A549 treated with CpdA at 1 μM for 4 hours (cell line): ENCODE data around the gene ZNF283. TPM values are rescaled to one million over a fixed set of nuclear protein-coding genes. Genes with fewer than 3 reads are reported as not detected.

ENCODE experiments used
- total RNA-seq: library from RNA; stranded (reverse); fragments of 200-300 nt; extraction: Qiagen RNA extraction; gene quantifications from 5 replicates; pipeline ENCODE4 v1.2.3, GENCODE V29; 2022; ENCODE audit warnings: low read depth

Gene ZNF283
- 3.5 to 5.4 TPM (median 4.1 TPM) in 5 replicates for total RNA-seq

DNA sequence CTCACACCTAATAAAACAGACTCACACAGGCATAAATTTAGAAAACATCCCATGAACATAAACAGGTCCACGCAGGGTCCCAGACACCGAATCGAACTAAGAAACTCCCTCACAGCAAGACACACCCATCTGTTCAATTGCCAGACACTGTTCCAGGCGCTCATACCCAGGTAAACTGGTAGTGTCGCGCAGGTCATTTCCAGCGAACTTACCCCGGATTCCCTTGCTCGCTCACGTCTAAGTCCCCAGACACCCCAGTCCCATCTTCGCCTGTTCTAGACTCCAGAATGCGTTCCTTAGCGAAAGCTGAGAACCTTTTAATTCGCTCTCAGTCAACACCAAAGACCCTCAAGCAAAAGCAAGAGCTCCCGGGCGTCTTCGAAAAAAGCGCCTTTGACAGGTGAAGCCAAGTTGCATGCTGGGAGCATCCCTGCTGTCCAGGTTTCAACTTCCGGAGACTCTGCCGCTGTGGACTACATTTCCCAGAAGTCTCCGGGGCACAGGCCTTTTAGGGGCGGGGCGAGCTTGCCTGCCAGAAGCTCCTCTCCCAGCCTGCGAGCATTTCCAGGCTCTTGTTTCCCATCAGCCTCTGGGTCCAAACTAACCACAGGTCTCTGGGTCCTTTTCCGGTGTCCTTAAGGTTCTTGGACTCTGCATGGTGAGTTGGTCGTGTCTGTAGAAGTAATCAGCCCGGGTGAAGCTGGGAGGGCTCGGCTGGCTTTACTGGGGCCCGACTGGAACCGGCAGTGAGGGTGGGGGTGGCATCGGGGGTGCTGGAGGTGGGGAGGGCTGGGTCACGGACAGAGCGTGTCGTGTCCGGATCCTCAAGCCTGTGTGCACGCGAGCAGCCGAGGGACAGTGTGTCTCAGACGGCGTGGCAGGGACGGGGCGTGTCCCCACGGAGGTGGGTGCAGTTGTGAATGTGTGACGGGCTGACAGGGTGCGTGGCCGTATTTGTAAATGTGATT lies at the start of gene ZNF283:
Gene ZNF283, plus strand, starts transcription at position 535 of the 968 bp plus-strand sequence. CDS start 6,184 bp downstream, outside the sequence.

DNA sequence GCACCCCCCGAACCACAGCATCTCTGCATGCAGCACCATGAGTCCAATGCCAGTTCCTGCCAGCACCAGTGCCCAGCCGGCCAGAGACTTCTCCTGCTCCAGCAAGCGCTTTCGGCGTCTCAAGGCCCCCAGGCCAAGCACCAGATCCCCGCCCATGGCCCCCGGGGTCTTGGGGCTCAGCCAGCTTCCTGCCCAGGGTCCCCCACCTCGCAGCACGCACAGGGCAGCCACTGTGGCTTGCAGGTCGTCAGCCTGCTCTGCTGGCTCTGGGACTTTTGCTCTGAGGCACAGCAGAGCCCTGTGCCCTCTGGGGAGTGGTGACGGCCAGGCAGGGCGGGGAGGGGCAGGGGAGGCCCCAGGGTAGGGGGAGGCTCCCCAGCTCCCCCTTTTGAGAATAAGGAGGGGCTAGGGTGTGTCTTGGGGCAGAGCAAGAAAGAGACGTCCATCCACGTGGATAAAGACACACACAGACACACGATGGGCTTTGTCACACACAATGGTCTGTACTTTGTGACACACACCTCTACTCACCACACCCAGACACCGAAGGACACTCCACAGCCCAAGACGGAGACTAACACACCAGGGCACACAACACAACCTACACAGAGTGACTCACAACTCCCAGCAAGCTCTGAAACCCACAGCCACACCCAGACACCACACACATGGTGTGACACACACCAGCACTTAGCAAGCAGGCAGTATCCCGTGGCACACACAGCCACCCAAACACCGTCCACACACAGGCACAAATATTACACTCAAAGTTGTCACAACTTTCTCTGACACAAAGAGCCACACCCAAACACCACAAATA lies 46.2 kb upstream of the ZNF283 start, which contains the start of gene KCNN4:
Gene KCNN4, minus strand, starts transcription at position 268 of the 820 bp plus-strand sequence. Its CDS starts 112 bp downstream, at position 156.

DNA sequence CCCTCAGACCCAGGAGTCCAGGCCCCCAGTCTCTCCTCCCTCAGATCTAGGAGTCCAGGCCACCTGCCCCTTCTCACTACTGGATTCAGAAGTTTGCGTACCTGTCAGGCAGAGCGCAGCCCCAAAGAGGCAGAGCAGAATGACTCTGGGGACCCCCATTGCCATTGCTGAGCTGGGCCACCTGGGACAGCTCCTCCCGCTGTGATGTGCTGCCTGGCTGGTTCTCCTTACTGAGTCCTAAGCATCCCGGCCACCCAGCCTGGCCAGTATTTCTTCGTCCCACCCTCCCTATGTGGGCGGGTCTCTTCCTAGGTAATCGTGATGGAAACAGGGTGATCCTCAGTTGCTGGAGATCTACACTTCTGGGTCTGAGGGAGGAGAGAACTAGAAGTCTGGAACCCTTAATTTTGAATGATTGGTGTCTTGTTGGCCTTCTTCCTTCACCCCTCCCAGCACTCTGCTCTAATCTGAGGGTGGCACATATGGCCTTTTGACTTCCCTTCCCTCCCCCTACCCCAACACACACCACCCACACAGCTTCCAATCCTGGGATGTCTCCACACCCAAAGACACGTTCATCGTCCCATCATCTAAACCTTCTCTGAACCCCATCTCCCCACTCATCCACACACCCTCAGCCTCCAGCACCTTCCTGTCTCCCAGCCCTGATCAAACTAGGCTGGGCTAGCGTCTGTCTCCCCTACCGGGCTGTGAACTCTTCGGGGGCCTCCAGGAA lies 24.7 kb upstream of the ZNF283 start, which contains the start of gene LYPD5:
Gene LYPD5, minus strand, starts transcription at position 232 of the 736 bp plus-strand sequence. Its CDS starts 67 bp downstream, at position 165.

DNA sequence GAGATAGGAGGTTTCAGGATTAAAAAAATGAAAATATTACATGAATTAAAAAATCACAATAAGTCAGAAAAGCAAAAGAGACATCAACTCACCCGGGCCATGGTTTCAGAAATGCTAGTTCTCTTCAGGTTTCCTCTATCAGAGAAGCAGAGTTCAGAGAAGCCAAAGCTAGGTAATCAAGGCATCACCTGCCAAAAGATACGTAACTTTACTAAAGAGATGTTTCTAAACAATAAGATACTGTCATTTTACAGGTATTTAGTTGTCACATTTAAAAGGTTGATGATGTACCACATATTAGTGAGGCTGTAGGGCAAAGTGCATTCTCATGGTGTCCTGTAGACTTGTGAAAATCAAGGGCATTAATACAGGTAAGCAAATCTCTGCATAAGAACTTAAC lies 56.7 kb downstream of the ZNF283 start, which contains the start of gene ZNF404:
Gene ZNF404, minus strand, starts transcription at position 101 of the 400 bp plus-strand sequence.

Other genes with a start within 250 kb of the ZNF283 start
- gene IRGQ, start 231.2 kb upstream of the ZNF283 start, total RNA-seq = 5.1 to 9.9 TPM (median 6.5 TPM) in 5 replicates
- 14.5 to 22.5 TPM (median 20.5 TPM) in 5 replicates for gene ZNF576, start 230.7 kb upstream of the ZNF283 start, total RNA-seq
- gene SRRM5, start 215.2 kb upstream of the ZNF283 start, total RNA-seq = 0.79 to 1.1 TPM (median 1.1 TPM) in 5 replicates
- 43.4 to 64.5 TPM (median 60.4 TPM) in 5 replicates for gene ZNF428, start 207.7 kb upstream of the ZNF283 start, total RNA-seq
- 6.5 to 12.9 TPM (median 10.0 TPM) in 5 replicates for gene CADM4, start 187.5 kb upstream of the ZNF283 start, total RNA-seq
- 120 to 136 TPM (median 123 TPM) in 5 replicates for gene PLAUR, start 157.2 kb upstream of the ZNF283 start, total RNA-seq
- gene IRGC, start 111.2 kb upstream of the ZNF283 start, total RNA-seq = not detected in 5 replicates
- gene SMG9, start 72.4 kb upstream of the ZNF283 start, total RNA-seq = 53.6 to 81.6 TPM (median 70.2 TPM) in 5 replicates
- gene KCNN4, start 46.3 kb upstream of the ZNF283 start, total RNA-seq = 47.6 to 69.1 TPM (median 56.3 TPM) in 5 replicates
- 0.21 to 0.44 TPM (median 0.34 TPM) in 3 of 5 replicates, not detected in the others for gene LYPD5, start 24.9 kb upstream of the ZNF283 start, total RNA-seq
- gene ZNF404, start 56.6 kb downstream of the ZNF283 start, total RNA-seq = 0.20 to 0.43 TPM (median 0.23 TPM) in 5 replicates
- gene ZNF45, start 108.0 kb downstream of the ZNF283 start, total RNA-seq = 10.3 to 12.8 TPM (median 10.6 TPM) in 5 replicates
- 0.23 to 0.90 TPM (median 0.61 TPM) in 5 replicates for gene ZNF221, start 123.9 kb downstream of the ZNF283 start, total RNA-seq
- 2.4 to 3.6 TPM (median 3.1 TPM) in 5 replicates for gene ZNF155, start 156.9 kb downstream of the ZNF283 start, total RNA-seq
- gene ZNF230, start 175.6 kb downstream of the ZNF283 start, total RNA-seq = 2.5 to 3.8 TPM (median 3.5 TPM) in 5 replicates
- gene ZNF222, start 198.1 kb downstream of the ZNF283 start, total RNA-seq = 3.0 to 6.0 TPM (median 3.5 TPM) in 5 replicates
- 2.4 to 2.9 TPM (median 2.6 TPM) in 5 replicates for gene ZNF223, start 224.7 kb downstream of the ZNF283 start, total RNA-seq
- 0.41 to 0.71 TPM (median 0.45 TPM) in 5 replicates for gene ZNF284, start 244.8 kb downstream of the ZNF283 start, total RNA-seq